ENCODE results near the gene OTUD1. TPM values are rescaled to one million over a fixed set of nuclear protein-coding genes. Genes with fewer than 3 reads are reported as not detected.
"Not testable (repeated sequence)": the region's sequence is repeated elsewhere in the genome, so short reads cannot be mapped to it uniquely, and the experiment has no call there.

OTUD1 gene
- 7.9 and 14.2 TPM in 2 replicates for total RNA-seq

- DNase-seq (ENCODE audit: extremely low read depth, low read depth, low spot score) = no peak
Measured at GRCh38 chr10:23438547-23439451, at the start of gene OTUD1. Gene OTUD1, plus strand, starts transcription at chr10:23439075. Its CDS starts 383 bp downstream, at chr10:23439458.

- not testable (repeated sequence) for DNase-seq (ENCODE audit: extremely low read depth, low read depth, low spot score)
Measured at GRCh38 chr10:23390408-23390807, 48.5 kb upstream of the OTUD1 start.

GRCh38 chr10:23390809-23391208 is 48.1 kb upstream of the OTUD1 start:
- DNase-seq (ENCODE audit: extremely low read depth, low read depth, low spot score) = no peak

GRCh38 chr10:23391821-23392220 is 47.1 kb upstream of the OTUD1 start:
- DNase-seq (ENCODE audit: extremely low read depth, low read depth, low spot score) = no peak

GRCh38 chr10:23395017-23395416 is 43.9 kb upstream of the OTUD1 start:
- DNase-seq (ENCODE audit: extremely low read depth, low read depth, low spot score) = no peak

GRCh38 chr10:23396695-23397094 is 42.2 kb upstream of the OTUD1 start:
- no peak for DNase-seq (ENCODE audit: extremely low read depth, low read depth, low spot score)

GRCh38 chr10:23399701-23400144 is 39.2 kb upstream of the OTUD1 start:
- no peak for DNase-seq (ENCODE audit: extremely low read depth, low read depth, low spot score)

- DNase-seq (ENCODE audit: extremely low read depth, low read depth, low spot score) = no peak
Measured at GRCh38 chr10:23402856-23403255, 36.0 kb upstream of the OTUD1 start.

GRCh38 chr10:23403278-23403677 is 35.6 kb upstream of the OTUD1 start:
- DNase-seq (ENCODE audit: extremely low read depth, low read depth, low spot score) = no peak

GRCh38 chr10:23403719-23404118 is 35.2 kb upstream of the OTUD1 start:
- DNase-seq (ENCODE audit: extremely low read depth, low read depth, low spot score) = no peak

GRCh38 chr10:23404461-23404980 is 34.4 kb upstream of the OTUD1 start:
- no peak for DNase-seq (ENCODE audit: extremely low read depth, low read depth, low spot score)

- DNase-seq (ENCODE audit: extremely low read depth, low read depth, low spot score) = no peak
Measured at GRCh38 chr10:23405540-23405939, 33.3 kb upstream of the OTUD1 start.

- DNase-seq (ENCODE audit: extremely low read depth, low read depth, low spot score) = no peak
Measured at GRCh38 chr10:23406409-23406808, 32.5 kb upstream of the OTUD1 start.

GRCh38 chr10:23408330-23408976 is 30.4 kb upstream of the OTUD1 start:
- DNase-seq (ENCODE audit: extremely low read depth, low read depth, low spot score) = no peak

GRCh38 chr10:23412223-23412622 is 26.7 kb upstream of the OTUD1 start:
- DNase-seq (ENCODE audit: extremely low read depth, low read depth, low spot score) = no peak

GRCh38 chr10:23413629-23414089 is 25.2 kb upstream of the OTUD1 start:
- DNase-seq (ENCODE audit: extremely low read depth, low read depth, low spot score) = no peak

GRCh38 chr10:23414658-23415057 is 24.2 kb upstream of the OTUD1 start:
- DNase-seq (ENCODE audit: extremely low read depth, low read depth, low spot score) = no peak

- DNase-seq (ENCODE audit: extremely low read depth, low read depth, low spot score) = no peak
Measured at GRCh38 chr10:23417254-23417653, 21.6 kb upstream of the OTUD1 start.

GRCh38 chr10:23418051-23418681 is 20.7 kb upstream of the OTUD1 start:
- DNase-seq (ENCODE audit: extremely low read depth, low read depth, low spot score) = no peak

GRCh38 chr10:23419201-23419600 is 19.7 kb upstream of the OTUD1 start:
- no peak for DNase-seq (ENCODE audit: extremely low read depth, low read depth, low spot score)

GRCh38 chr10:23419655-23420329 is 19.1 kb upstream of the OTUD1 start:
- no peak for DNase-seq (ENCODE audit: extremely low read depth, low read depth, low spot score)

Measured in glomerular endothelial cell (primary cell).